AG04449 (cell line): ENCODE results near the gene DNAJB13.

Source experiments
- CTCF ChIA-PET: fragments of 350-600 bp; formaldehyde crosslinking; extraction: SDS; loops from one replicate; lab custom pipeline; 2021; ENCODE audit warnings: antibody characterized with exemption; lab: Yijun Ruan, JAX
- POLR2A ChIA-PET: fragments of 400-600, 350-600 bp; formaldehyde crosslinking; extraction: SDS; loops from one replicate; lab custom pipeline; 2020; ENCODE audit warnings: antibody characterized with exemption, inconsistent platforms; lab: Yijun Ruan, JAX
- DNase-seq: peaks from one replicate; pipeline ENCODE4 v3.0.0-alpha.2; 2010; ENCODE audit warnings: low read depth, low spot score
- H3K4me3 ChIP-seq: 2 replicates; pipeline ENCODE4 v1.5.1; 2011; ENCODE audit warnings: low read depth, mild to moderate bottlenecking, control low read depth, low read length
- TF ChIP-seq, protein P1 (sequence below): IDR thresholded peaks from one replicate; pipeline ENCODE4 v1.5.1; 2011; ENCODE audit warnings: mild to moderate bottlenecking, moderate library complexity, low read length, control low read depth, inconsistent platforms; ENCODE audit not compliant: insufficient read depth; ENCODE audit errors: missing control alignments

Gene DNAJB13

DNA sequence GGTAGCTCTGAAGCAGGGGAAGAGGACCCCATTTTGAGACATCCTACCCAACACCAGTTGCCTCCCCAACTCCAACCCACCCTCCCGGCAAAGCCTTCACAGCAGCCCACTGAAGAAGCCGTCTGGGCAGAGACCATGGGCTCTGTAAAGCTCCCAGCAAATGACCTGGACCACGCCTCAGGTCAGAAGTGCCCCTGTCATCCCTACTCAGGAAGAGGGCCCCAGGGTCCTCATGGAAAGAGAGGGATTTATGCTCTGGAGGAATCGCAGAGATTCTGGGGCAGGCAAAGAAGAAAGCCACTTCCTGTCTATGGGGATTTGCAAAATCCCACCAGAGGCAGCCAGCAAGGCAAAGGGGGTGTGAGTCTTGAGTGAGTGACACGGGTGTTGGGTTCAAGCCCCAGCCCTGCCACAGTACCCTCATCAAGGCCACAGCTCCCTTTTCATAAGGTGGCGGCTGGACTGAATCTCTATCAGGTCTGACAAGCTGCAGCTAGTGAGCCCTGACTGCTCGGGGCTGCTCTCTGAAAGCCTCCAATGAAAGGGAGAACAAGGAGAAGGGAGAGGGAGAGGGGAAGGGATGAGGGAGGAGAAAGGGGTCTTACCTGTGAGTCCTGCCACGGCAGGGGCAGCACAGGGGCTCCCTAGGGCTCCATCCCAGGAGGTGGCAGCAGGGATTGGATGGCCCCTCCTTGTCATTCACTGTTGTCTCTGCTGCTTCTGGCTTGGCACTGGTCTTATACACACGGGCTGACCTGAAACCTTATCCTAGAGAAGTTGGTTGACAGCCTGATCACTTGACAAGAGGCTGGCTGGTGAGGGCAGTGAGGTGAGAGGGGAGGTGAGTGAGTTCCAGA is 57.8 kb downstream of the DNAJB13 start, which contains the start of gene UCP3:
Gene UCP3 (minus strand): TSS at position 713 of the 857 bp plus-strand sequence. CDS start 2,043 bp downstream, outside the sequence.
- ChIA-PET POLR2A (no interaction called here), CTCF (no interaction called here)
- TF ChIP-seq, protein P1, sequence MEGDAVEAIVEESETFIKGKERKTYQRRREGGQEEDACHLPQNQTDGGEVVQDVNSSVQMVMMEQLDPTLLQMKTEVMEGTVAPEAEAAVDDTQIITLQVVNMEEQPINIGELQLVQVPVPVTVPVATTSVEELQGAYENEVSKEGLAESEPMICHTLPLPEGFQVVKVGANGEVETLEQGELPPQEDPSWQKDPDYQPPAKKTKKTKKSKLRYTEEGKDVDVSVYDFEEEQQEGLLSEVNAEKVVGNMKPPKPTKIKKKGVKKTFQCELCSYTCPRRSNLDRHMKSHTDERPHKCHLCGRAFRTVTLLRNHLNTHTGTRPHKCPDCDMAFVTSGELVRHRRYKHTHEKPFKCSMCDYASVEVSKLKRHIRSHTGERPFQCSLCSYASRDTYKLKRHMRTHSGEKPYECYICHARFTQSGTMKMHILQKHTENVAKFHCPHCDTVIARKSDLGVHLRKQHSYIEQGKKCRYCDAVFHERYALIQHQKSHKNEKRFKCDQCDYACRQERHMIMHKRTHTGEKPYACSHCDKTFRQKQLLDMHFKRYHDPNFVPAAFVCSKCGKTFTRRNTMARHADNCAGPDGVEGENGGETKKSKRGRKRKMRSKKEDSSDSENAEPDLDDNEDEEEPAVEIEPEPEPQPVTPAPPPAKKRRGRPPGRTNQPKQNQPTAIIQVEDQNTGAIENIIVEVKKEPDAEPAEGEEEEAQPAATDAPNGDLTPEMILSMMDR: no peak
- no peak for DNase-seq
- H3K4me3 ChIP-seq: no peak within 1 kb of the TSS

DNA sequence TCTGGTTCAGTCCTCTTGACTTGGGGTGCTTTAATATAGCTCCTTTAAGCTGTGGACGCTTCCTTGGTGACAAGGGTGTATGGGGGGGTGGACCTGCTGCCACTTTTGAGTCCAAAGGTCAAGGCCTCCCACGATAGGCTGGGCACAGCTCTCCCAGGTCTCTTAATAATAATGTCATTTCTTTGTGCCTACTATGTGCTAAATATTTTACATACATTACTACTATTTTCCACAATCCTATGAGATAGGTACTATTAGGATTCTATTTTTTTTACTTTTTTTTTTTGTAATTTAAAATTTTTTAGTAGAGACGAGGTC is 58.4 kb downstream of the DNAJB13 start:
- POLR2A ChIA-PET: no interaction called here
- TF ChIP-seq, protein P1: no peak
- DNase-seq: no peak
- CTCF ChIA-PET: no interaction called here
- no peak overlapping the region for H3K4me3 ChIP-seq

DNA sequence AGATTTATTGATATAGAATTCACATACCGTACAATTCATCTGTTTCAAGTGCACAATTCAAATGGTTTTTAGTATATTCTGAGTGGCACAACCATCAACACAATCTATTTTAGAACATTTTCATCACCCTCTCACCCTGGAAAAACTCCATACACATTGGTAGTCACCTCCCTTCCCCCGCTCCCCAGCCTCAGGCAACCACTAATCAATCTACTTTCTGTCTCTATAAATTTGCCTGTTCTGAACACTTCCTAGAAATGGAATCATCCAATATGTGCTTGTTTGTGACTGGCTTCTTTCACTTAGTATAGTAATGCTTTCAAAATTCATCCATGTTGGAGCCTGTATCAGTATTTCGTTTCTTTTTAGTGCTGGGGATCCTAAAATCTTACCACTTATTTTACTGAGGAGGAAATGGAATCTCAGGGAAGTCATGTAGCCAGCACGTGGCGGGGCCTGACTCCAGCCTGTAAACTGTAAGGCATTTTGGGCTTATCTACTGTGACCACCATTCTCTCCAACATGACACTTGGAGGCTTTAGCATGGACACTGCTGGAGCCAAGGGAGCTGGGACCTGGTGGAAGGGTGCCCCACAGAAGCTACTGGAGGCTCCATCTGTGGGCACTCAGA is 59.0 kb downstream of the DNAJB13 start:
- TF ChIP-seq, protein P1: no peak
- ChIA-PET POLR2A (no interaction called here), CTCF (no interaction called here)
- DNase-seq: no peak
- no peak overlapping the region for H3K4me3 ChIP-seq

DNA sequence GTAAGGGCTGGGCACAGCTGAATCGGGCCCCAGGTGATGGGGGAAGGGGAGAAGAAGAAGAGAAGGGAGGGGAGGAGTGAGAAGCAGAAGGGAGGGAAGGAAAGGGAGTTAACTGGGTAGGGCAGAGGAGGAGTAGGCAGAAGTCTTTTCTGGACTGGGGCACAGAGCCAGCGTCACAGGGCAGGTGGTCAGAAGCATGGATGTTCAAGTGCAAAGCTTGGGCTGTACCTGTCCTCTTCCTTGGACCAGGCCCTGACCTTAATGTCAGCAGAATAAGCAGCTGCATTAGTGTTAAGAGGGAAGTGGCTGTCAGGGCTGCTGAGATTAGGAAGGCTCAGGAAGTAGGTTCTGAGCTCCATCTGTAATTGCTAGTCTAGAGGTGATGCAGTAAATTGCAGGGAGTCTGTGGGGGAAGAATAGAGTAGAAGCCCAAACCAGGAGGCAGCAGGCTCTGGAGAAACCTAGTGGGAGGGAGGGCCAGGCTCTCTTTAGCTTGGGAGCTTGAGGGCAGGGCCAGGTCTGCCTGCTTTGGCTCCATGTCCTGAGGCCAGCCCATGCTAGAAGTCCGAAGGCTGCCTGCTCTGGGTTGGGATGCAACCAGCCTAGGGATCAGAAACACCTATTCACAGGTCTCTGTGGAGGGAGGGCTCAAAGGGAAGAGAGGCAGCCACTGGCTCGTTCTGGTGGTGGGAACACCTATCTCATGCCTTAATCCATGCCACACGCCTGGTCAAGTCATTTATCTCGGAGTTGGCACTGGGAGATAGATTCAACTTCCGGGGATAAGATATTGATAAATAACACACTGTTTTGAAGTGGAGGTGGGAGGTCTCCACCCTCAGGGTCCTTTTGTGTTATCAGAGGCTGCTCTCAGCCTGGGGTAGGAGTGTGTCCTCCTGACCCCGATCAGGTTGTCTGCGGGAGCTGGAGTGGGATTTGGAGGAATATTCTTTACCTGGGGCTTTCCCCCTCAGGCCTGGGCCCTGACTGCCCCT is 59.8 kb downstream of the DNAJB13 start:
- CTCF ChIA-PET: interaction anchor here (1.4 kb wide), 1 partner anchor 9 kb away, joined by 3 read pairs; no protein-coding TSS in a partner anchor
- TF ChIP-seq, protein P1: no peak
- no peak for DNase-seq
- POLR2A ChIA-PET: no interaction called here
- no peak overlapping the region for H3K4me3 ChIP-seq

DNA sequence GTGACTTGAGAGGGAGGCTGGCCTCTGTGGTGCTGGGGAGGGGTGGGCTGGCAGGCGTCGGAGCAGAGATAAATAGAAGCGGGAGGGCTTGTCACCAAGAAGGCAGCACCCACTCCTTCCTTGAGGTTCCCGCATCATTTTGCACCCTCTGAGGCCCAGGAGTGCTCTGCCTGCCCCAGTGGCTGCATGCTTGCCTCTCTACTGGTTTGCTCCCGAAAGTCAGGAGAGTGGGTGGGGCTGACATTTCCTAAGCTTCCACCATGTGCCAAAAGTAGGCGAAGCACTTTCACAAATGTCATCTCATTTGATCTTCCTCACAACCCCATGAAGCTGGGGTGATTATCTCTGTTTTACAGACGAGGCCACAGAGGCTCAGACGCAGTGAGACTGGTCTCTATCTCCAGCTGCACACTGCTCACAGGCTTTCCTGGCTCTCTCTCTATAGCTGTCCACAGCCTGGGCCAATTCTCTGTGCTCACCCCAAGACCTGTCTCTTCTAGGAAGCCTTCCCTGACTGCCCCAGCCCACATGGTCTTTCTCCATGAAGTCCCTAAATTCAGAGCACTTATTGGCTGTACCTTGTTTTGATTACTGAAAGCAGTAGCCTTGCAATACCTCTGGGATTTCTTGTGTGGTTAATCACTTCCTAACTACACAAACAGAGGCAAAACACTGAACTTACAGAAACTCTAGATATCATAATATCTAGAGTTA is 60.7 kb downstream of the DNAJB13 start:
- ChIA-PET POLR2A (no interaction called here), CTCF (interaction anchor here (1.4 kb wide), 1 partner anchor 10 kb away, joined by 3 read pairs; no protein-coding TSS in a partner anchor)
- no peak for DNase-seq
- TF ChIP-seq, protein P1: no peak
- no peak overlapping the region for H3K4me3 ChIP-seq
